ENCODE data around the gene SEC14L5. TPM values are rescaled to one million over a fixed set of nuclear protein-coding genes. Genes with fewer than 3 reads are reported as not detected.

The SEC14L5 gene
- total and polyA plus RNA-seq, 10 donors: 0.06 to 0.94 (median 0.26) TPM; not detected in 1

DNA sequence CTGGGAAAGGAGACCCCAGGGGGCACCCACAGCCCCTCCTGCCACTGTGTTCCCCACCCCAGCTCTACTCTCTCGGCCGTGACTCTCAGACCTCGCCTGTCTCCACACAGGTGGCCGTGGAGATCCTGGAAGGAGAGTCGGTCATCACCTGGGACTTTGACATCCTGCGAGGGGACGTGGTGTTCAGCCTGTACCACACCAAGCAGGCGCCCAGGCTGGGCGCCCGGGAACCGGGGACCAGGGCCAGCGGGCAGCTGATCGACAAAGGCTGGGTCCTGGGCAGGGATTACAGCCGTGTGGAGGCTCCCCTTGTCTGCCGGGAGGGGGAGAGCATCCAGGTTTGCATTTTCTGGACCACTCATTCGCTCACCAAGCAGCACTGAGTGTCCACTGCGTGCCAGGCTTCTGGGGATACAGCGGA is 50.2 kb downstream of the SEC14L5 start:
- TF ChIP-seq POLR2A (IDR thresholded peaks at IDR 0.05) (no peak), POLR2AphosphoS5 (IDR thresholded peaks at IDR 0.05) (no peak)
- TF ChIP-seq, protein P1, sequence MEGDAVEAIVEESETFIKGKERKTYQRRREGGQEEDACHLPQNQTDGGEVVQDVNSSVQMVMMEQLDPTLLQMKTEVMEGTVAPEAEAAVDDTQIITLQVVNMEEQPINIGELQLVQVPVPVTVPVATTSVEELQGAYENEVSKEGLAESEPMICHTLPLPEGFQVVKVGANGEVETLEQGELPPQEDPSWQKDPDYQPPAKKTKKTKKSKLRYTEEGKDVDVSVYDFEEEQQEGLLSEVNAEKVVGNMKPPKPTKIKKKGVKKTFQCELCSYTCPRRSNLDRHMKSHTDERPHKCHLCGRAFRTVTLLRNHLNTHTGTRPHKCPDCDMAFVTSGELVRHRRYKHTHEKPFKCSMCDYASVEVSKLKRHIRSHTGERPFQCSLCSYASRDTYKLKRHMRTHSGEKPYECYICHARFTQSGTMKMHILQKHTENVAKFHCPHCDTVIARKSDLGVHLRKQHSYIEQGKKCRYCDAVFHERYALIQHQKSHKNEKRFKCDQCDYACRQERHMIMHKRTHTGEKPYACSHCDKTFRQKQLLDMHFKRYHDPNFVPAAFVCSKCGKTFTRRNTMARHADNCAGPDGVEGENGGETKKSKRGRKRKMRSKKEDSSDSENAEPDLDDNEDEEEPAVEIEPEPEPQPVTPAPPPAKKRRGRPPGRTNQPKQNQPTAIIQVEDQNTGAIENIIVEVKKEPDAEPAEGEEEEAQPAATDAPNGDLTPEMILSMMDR (IDR thresholded peaks at IDR 0.05 in 8 of 11, conservative IDR thresholded peaks at IDR 0.05 in 3 of 11): no peak
- Histone ChIP-seq H3K27me3 (replicated peaks in 1 of 7) (peaks cover 0 to 45% (median 0%) of the 10 kb centered on the region in 7 donors), H3K36me3 (no peaks in the 10 kb centered on the region), H3K9me3 (no peaks in the 10 kb centered on the region), H3K4me1 (no peaks in the 10 kb centered on the region), H3K27ac (no peak overlapping the region), H3K4me3 (no peak overlapping the region)
- DNase-seq: no peak
- WGBS, 5 donors: 78 to 86% (median 83%) methylated on average over 17 to 18 of the region's 18 CpGs
- intact Hi-C loops (cut with DNase I; ENCODE audit: low total_unique reads): no loop called here

DNA sequence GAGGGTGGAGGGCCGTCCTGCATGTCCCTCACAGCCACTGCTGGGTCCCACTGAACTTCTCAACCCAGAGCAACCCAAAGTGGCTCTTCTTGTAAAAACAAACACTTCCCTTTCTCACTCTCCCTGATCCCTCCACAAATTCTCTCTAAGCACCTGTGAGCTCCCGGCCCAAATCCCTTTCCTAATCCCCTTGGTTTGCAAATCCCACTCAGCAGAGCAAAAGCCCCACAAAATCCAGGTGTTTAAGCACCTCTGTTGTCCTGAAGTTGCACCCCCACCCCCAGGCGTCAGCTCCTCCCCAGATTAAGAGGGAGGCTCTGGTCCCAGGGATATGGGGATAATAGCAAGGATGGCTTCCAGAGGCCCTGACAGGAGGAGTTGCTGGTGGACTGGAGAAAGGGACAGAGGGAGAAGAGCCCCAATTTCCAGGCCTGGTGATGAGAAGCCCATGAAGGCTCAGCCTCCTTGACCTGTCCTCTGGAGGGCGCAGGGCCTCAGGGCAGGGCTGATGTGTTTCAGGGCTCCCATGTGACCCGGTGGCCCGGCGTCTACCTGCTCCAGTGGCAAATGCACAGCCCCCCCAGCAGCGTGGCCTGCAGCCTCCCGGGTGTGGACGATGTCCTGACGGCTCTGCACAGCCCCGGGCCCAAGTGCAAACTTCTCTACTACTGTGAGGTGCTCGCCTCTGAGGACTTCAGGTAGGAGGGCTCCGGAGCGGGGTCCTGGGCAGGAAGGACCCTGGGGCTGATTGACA is 52.6 kb downstream of the SEC14L5 start:
- Histone ChIP-seq H3K27ac (no peak overlapping the region), H3K36me3 (no peaks in the 10 kb centered on the region), H3K4me1 (no peaks in the 10 kb centered on the region), H3K27me3 (replicated peaks in 1 of 7) (peaks cover 0 to 30% (median 0%) of the 10 kb centered on the region in 7 donors), H3K9me3 (no peaks in the 10 kb centered on the region), H3K4me3 (no peak overlapping the region)
- DNase-seq: no peak
- 38 to 65% (median 58%) methylated on average over 6 to 15 of the region's 15 CpGs for WGBS, 5 donors
- TF ChIP-seq, protein P1 (IDR thresholded peaks at IDR 0.05 in 8 of 11, conservative IDR thresholded peaks at IDR 0.05 in 3 of 11): no peak
- TF ChIP-seq POLR2AphosphoS5 (IDR thresholded peaks at IDR 0.05) (no peak), POLR2A (IDR thresholded peaks at IDR 0.05) (no peak)
- intact Hi-C loops (cut with DNase I; ENCODE audit: low total_unique reads): no loop called here

DNA sequence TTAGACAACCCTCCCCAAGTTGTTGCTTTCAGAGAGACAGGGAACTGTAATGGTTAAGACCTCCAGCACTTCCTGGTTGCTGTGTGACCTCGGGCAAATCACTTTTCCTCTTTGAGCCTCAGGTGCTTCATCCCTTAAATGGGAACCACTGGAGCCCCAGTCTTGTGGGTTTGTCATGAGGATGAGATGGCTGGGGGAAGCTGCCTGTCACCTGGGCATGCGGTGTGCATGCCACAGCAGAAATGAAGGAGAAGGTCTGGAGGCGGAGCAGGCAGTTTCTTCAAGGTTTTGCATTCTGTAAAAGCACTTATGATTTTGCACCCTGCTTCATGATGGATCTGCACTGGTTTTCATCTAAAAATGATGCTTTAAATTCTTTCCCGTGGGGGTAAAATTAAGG is 53.5 kb downstream of the SEC14L5 start:
- no peak overlapping the region for H3K4me3 ChIP-seq
- no peaks in the 10 kb centered on the region for H3K4me1 ChIP-seq
- H3K27ac ChIP-seq: no peak overlapping the region
- 41 to 68% (median 56%) methylated on average over 4 of the region's 4 CpGs for whole genome bisulfite sequencing, 5 donors
- intact Hi-C loops (cut with DNase I; ENCODE audit: low total_unique reads): no loop called here
- H3K9me3 ChIP-seq: no peaks in the 10 kb centered on the region
- H3K36me3 ChIP-seq: no peaks in the 10 kb centered on the region
- no peak for DNase-seq
- peaks cover 0 to 30% (median 0%) of the 10 kb centered on the region in 7 donors for H3K27me3 ChIP-seq (replicated peaks in 1 of 7)
- TF ChIP-seq, protein P1 (IDR thresholded peaks at IDR 0.05 in 8 of 11, conservative IDR thresholded peaks at IDR 0.05 in 3 of 11): no peak
- TF ChIP-seq POLR2A (IDR thresholded peaks at IDR 0.05): no peak
- no peak for TF ChIP-seq POLR2AphosphoS5 (IDR thresholded peaks at IDR 0.05)

DNA sequence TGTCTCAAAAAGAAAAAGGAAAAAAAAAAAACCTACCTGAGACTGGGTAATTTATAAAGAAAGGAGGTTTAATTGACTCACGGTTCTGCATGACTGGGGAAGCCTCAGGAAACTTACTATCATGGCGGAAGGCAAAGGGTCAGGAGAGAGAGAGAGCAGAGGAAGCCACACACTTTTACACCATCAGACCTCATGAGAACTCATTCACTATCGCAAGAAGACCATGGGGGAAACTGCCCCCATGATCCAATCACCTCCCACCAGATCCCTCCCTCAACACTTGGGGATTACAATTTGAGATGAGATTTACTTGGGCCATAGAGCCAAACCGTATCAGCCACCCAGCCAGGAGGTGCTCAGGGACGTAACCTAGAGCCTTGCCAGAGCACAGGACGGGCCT is 54.8 kb downstream of the SEC14L5 start:
- TF ChIP-seq, protein P1 (IDR thresholded peaks at IDR 0.05 in 8 of 11, conservative IDR thresholded peaks at IDR 0.05 in 3 of 11): no peak
- no peak for TF ChIP-seq POLR2A (IDR thresholded peaks at IDR 0.05)
- no peak for TF ChIP-seq POLR2AphosphoS5 (IDR thresholded peaks at IDR 0.05)
- Histone ChIP-seq H3K9me3 (no peaks in the 10 kb centered on the region), H3K36me3 (no peaks in the 10 kb centered on the region), H3K4me3 (no peak overlapping the region), H3K27me3 (replicated peaks in 1 of 7) (peaks cover 0 to 29% (median 0%) of the 10 kb centered on the region in 7 donors), H3K27ac (no peak overlapping the region), H3K4me1 (no peaks in the 10 kb centered on the region)
- DNase-seq: no peak
- intact Hi-C loops (cut with DNase I; ENCODE audit: low total_unique reads): no loop called here
- 69 to 82% (median 76%) methylated on average over 6 of the region's 6 CpGs for WGBS, 5 donors

Data from spleen (tissue), 11 donors.